GM12878 (cell line): ENCODE data around the gene CYTL1. TPM values are rescaled to one million over a fixed set of nuclear protein-coding genes. Genes with fewer than 3 reads are reported as not detected.
A peak's percentile ranks its signal among the peaks of the same experiment; 100 is the strongest.
"Not testable (repeated sequence)": the region's sequence is repeated elsewhere in the genome, so short reads cannot be mapped to it uniquely, and the experiment has no call there.

Source experiments
- ATAC-seq: fragments of 200-7000 bp; cut with Tn5 transposase; 3 replicates; pipeline ENCODE4 v1.9.1; 2020; ENCODE audit warnings: mild to moderate bottlenecking, moderate library complexity
- BruUV-seq: library from RNA; stranded (reverse); fragments of 400-500 nt; replicated peaks from 2 replicates; lab custom pipeline; 2021; lab: Mats Ljungman, UMichigan
- CTCF ChIA-PET: fragments of 300-600 bp; sonication (Branson Sonifier 250); formaldehyde crosslinking; extraction: SDS; loops from one replicate; lab custom pipeline; 2021; ENCODE audit warnings: inconsistent platforms; lab: Yijun Ruan, JAX
- POLR2A ChIA-PET: fragments of 350-600 bp; formaldehyde crosslinking; extraction: SDS; loops from one replicate; lab custom pipeline; 2021; ENCODE audit warnings: inconsistent platforms; lab: Charles Lee
- RAD21 ChIA-PET: fragments of 300-600 bp; sonication (Branson Sonifier 250); formaldehyde crosslinking; loops from one replicate; lab custom pipeline; 2023; ENCODE audit warnings: antibody characterized with exemption; ENCODE audit not compliant: unreplicated experiment; lab: Charles Lee
- SMC1A ChIA-PET: fragments of 300-600 bp; sonication (Branson Sonifier 250); formaldehyde crosslinking; loops from one replicate; lab custom pipeline; 2023; ENCODE audit not compliant: unreplicated experiment, uncharacterized antibody; lab: Charles Lee
- DNase-seq: peaks from one replicate; pipeline ENCODE4 v3.0.0-alpha.2; 2011; ENCODE audit warnings: low read depth, low spot score
- FAIRE-seq: peaks from 3 replicates; lab custom pipeline; 2011; peaks lifted over from hg19 to GRCh38; lab: Jason Lieb, UNC
- H2AFZ ChIP-seq: 2 replicates; pipeline ENCODE4 v1.6.0; 2011; ENCODE audit warnings: low read depth, low read length, control low read depth; ENCODE audit not compliant: control insufficient read depth
- H3K27ac ChIP-seq: 2 replicates; pipeline ENCODE4 v1.5.1; 2011; ENCODE audit warnings: control low read depth; ENCODE audit not compliant: control insufficient read depth, insufficient read depth
- H3K27me3 ChIP-seq, 2 experiments: replicated peaks in 1 of 2; 2 replicates each; pipeline versions ENCODE4 v1.6.0 to v1.6.1; 2011; ENCODE audit warnings: low read length in 1 of 2; ENCODE audit not compliant: control insufficient read depth in 2 of 2, insufficient read depth in 2 of 2
- H3K36me3 ChIP-seq, 2 experiments: 2 replicates each; pipeline ENCODE4 v1.5.1; 2011; ENCODE audit warnings: low read length in 1 of 2; ENCODE audit not compliant: control insufficient read depth in 2 of 2, insufficient read depth in 2 of 2
- H3K4me1 ChIP-seq: 2 replicates; pipeline ENCODE4 v1.6.1; 2011; ENCODE audit warnings: mild to moderate bottlenecking, low read length, moderate library complexity, mixed read lengths; ENCODE audit not compliant: control insufficient read depth, insufficient read depth
- H3K4me2 ChIP-seq: 2 replicates; pipeline ENCODE4 v1.6.0; 2011; ENCODE audit warnings: control low read depth; ENCODE audit not compliant: control insufficient read depth, insufficient read depth
- H3K4me3 ChIP-seq: fragments of 200-600 bp; sonication (generic); 2 replicates; pipeline ENCODE4 v1.5.1; 2016
- H3K79me2 ChIP-seq: 2 replicates; pipeline ENCODE4 v1.6.0; 2011; ENCODE audit warnings: low read length; ENCODE audit not compliant: control insufficient read depth, insufficient read depth
- H3K9ac ChIP-seq: 2 replicates; pipeline ENCODE4 v1.8.0; 2011; ENCODE audit warnings: low read length, control low read depth, mixed read lengths; ENCODE audit not compliant: control insufficient read depth, insufficient read depth
- H3K9me3 ChIP-seq: replicated peaks from 3 replicates; pipeline ENCODE4 v1.5.1; 2011; ENCODE audit warnings: mild to moderate bottlenecking, low read length; ENCODE audit not compliant: control insufficient read depth, insufficient read depth
- H4K20me1 ChIP-seq: 2 replicates; pipeline ENCODE4 v1.6.0; 2011; ENCODE audit not compliant: control insufficient read depth, insufficient read depth
- BACH1 ChIP-seq: fragments of 450-650 bp; IDR thresholded peaks from 2 replicates; pipeline ENCODE4 v1.6.1; 2017; ENCODE audit warnings: mild to moderate bottlenecking, borderline replicate concordance
- BMI1 ChIP-seq: fragments of 450-650 bp; IDR thresholded peaks from 2 replicates; pipeline ENCODE4 v1.6.1; 2016; ENCODE audit warnings: mild to moderate bottlenecking, moderate library complexity, borderline replicate concordance
- CHD2 ChIP-seq: IDR thresholded peaks from 2 replicates; pipeline ENCODE4 v1.6.1; 2011; ENCODE audit warnings: low read depth, low read length, improper control_type of control experiment, borderline replicate concordance
- CREB1 ChIP-seq: IDR thresholded peaks from 2 replicates; pipeline ENCODE4 v1.6.1; 2012; ENCODE audit warnings: low read depth, mild to moderate bottlenecking, inconsistent platforms
- MTA2 ChIP-seq: fragments of 450-650 bp; IDR thresholded peaks from 2 replicates; pipeline ENCODE4 v1.6.1; 2016; ENCODE audit warnings: low read depth, mild to moderate bottlenecking, moderate library complexity
- NFIC ChIP-seq: IDR thresholded peaks from 2 replicates; pipeline ENCODE4 v1.6.1; 2012; ENCODE audit warnings: low read depth, mild to moderate bottlenecking, inconsistent platforms, low read length, moderate library complexity
- NFYA ChIP-seq: IDR thresholded peaks from 2 replicates; pipeline ENCODE4 v1.6.1; 2011; ENCODE audit warnings: low read depth, mild to moderate bottlenecking, low read length, improper control_type of control experiment, borderline replicate concordance
- NFYB ChIP-seq: IDR thresholded peaks from 2 replicates; pipeline ENCODE4 v1.6.1; 2011; ENCODE audit warnings: low read depth, mild to moderate bottlenecking, low read length, improper control_type of control experiment, moderate library complexity; ENCODE audit not compliant: insufficient read depth
- PML ChIP-seq: IDR thresholded peaks from 2 replicates; pipeline ENCODE4 v1.6.1; 2012; ENCODE audit warnings: low read length, inconsistent platforms
- SIX5 ChIP-seq: IDR thresholded peaks from 2 replicates; pipeline ENCODE4 v1.6.1; 2011; ENCODE audit warnings: mild to moderate bottlenecking, low read depth, low read length, moderate library complexity; ENCODE audit not compliant: severe bottlenecking
- SMC3 ChIP-seq: IDR thresholded peaks from 2 replicates; pipeline ENCODE4 v1.6.1; 2011; ENCODE audit warnings: low read length, improper control_type of control experiment, borderline replicate concordance
- SP1 ChIP-seq: IDR thresholded peaks from one replicate; pipeline ENCODE4 v1.6.1; 2011; ENCODE audit warnings: low read depth, low read length
- SPI1 ChIP-seq: IDR thresholded peaks from 2 replicates; pipeline ENCODE4 v1.6.1; 2011; ENCODE audit warnings: low read depth, mild to moderate bottlenecking, low read length, moderate library complexity, borderline replicate concordance; ENCODE audit not compliant: insufficient read depth
- STAT3 ChIP-seq: IDR thresholded peaks from 2 replicates; pipeline ENCODE4 v1.6.1; 2011; ENCODE audit warnings: low read depth, low read length, improper control_type of control experiment
- ZNF24 ChIP-seq: fragments of 450-650 bp; IDR thresholded peaks from 2 replicates; pipeline ENCODE4 v1.6.1; 2017; ENCODE audit warnings: antibody characterized with exemption, mild to moderate bottlenecking
- WGBS: methylation state at CpG from one replicate; pipeline ENCODE4 v1.1.6; 2016; ENCODE audit warnings: low lambda C conversion rate; ENCODE audit not compliant: insufficient replicate concordance, insufficient coverage; ENCODE audit errors: missing lambda C conversion rate; 5-methylcytosine and 5-hydroxymethylcytosine counted together
- in situ Hi-C: fragments of 300-500 bp; cut with MboI; formaldehyde crosslinking; loops from 9 replicates; pipeline ENCODE4 v1.14.3; 2018; ENCODE audit warnings: mixed read lengths
- intact Hi-C: fragments of 100-400 bp; cut with micrococcal nuclease; formaldehyde crosslinking; loops from one replicate; pipeline ENCODE4 v1.14.2; 2022; ENCODE audit not compliant: unreplicated experiment
- polyA plus RNA-seq, 11 experiments: library from polyadenylated mRNA; depleted of rRNA in 4 of 11; unstranded in 6 of 11; stranded (reverse) in 5 of 11; fragments of >200 nt; fragmentation: Nextera tagmentation in 4 of 11; fragmentation: Illumina TruSeq in 1 of 11; extraction: Ambion mirVana in 4 of 11; extraction: Trizol in 1 of 11; gene quantifications; 1 replicate in 1 of 11; 2 replicates in 10 of 11; pipeline versions ENCODE4 v1.2.1 to v1.2.3, GENCODE V29; 2011 to 2016; ENCODE audit warnings: inconsistent platforms in 2 of 11, missing spikeins in 2 of 11, low read depth in 1 of 11
- total RNA-seq, 4 experiments: library from RNA; depleted of rRNA in 3 of 4; stranded (reverse); fragments of >200 nt in 3 of 4; fragmentation: Illumina TruSeq in 1 of 4; extraction: Trizol in 1 of 4; gene quantifications; 2 replicates each; pipeline versions ENCODE4 v1.2.1 to v1.2.3, GENCODE V29; 2013 to 2021
- TF ChIP-seq, protein P1 (sequence below): IDR thresholded peaks from 2 replicates; pipeline ENCODE4 v1.6.1; 2011; ENCODE audit warnings: borderline replicate concordance, low read depth, mild to moderate bottlenecking, moderate library complexity, mixed read lengths, low read length; ENCODE audit not compliant: insufficient read depth; ENCODE audit errors: extremely low read length
- TF ChIP-seq, protein P2 (sequence below): fragments of 150-350 bp; IDR thresholded peaks from 2 replicates; pipeline ENCODE4 v1.6.1; 2014; ENCODE audit warnings: mild to moderate bottlenecking, low read depth, low read length

Gene CYTL1
- total and polyA plus RNA-seq, 10 of the 15 experiments (the other 5 are each of a cell fraction or from before 2014, with no cell fraction given), result not detected

DNA sequence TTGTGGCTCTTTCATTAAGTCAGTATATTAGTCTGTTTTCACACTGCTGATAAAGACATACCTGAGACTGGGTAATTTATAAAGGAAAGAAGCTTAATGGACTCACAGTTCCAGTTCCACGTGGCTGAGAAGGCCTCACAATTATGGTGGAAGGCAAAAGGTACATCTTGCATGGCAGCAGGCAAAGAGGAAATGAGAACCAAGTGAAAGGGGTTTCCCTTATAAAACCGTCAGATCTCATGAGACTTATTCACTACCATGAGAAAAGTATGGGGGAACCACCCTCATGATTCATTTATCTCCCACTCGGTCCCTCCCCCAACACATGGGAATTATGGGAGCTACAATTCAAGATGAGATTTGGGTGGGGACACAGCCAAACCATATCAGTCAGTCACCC lies 47.7 kb upstream of the CYTL1 start:
- WGBS, result 3% methylated on average over 3 of the region's 3 CpGs
- H4K20me1 ChIP-seq, H3K27me3 ChIP-seq, BruUV-seq, H3K9me3 ChIP-seq, ATAC-seq, H3K4me1 ChIP-seq, H3K4me3 ChIP-seq, H3K79me2 ChIP-seq, RAD21 ChIA-PET, H3K9ac ChIP-seq, intact Hi-C loops, CTCF ChIA-PET, POLR2A ChIA-PET, SMC1A ChIA-PET, DNase-seq, H2AFZ ChIP-seq, H3K27ac ChIP-seq, FAIRE-seq, H3K36me3 ChIP-seq, in situ Hi-C loops, H3K4me2 ChIP-seq: not testable (repeated sequence)
- peak; percentile 32; the same call in 1 of the 2 replicates for TF ChIP-seq SPI1

DNA sequence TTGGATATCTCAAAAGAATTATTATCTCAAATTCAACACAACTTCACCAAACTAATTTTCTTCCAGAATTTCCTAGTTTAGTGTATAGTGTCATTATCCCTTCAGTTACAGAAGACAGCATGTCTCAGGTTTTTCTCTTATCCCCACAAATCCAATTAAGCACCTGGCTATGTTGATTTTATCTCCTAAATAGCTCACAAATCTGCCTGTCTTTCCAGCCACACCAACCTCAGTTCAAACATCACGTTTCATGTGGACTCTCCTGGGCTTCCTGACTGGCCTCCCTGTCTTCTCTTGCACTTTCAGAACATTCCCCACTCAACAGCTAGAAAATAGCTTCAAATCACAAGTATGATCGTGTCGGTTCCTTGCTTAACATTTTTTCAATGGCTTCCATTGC lies 46.8 kb upstream of the CYTL1 start:
- Histone ChIP-seq H4K20me1 (no peaks in the 10 kb centered on the region), H3K9ac (no peak overlapping the region), H3K4me1 (no peaks in the 10 kb centered on the region), H3K27ac (no peak overlapping the region), H3K79me2 (no peaks in the 10 kb centered on the region), H3K4me2 (no peak overlapping the region), H3K36me3 (no peaks in the 10 kb centered on the region), H3K27me3 (no peaks in the 10 kb centered on the region), H3K4me3 (no peak overlapping the region), H3K9me3 (peaks cover 2% of the 10 kb centered on the region; the same call in 2 of the 3 replicates), H2AFZ (no peak overlapping the region)
- POLR2A ChIA-PET, result no interaction called here
- no TSS peak for BruUV-seq
- no peak for DNase-seq
- RAD21 ChIA-PET, result no interaction called here
- CTCF ChIA-PET, result no interaction called here
- 0% methylated on average over 3 of the region's 3 CpGs for WGBS
- in situ Hi-C loops (no loop called here), intact Hi-C loops (no loop called here)
- ATAC-seq, result no peak
- SMC1A ChIA-PET, result no interaction called here
- FAIRE-seq, result no peak
- TF ChIP-seq MTA2 (no peak), STAT3 (no peak), NFYB (no peak), SP1 (no peak), CHD2 (no peak), NFYA (no peak), PML (no peak), BACH1 (no peak), NFIC (no peak), ZNF24 (no peak), CREB1 (no peak), SMC3 (no peak), SIX5 (no peak), BMI1 (no peak)
- TF ChIP-seq, protein P1, sequence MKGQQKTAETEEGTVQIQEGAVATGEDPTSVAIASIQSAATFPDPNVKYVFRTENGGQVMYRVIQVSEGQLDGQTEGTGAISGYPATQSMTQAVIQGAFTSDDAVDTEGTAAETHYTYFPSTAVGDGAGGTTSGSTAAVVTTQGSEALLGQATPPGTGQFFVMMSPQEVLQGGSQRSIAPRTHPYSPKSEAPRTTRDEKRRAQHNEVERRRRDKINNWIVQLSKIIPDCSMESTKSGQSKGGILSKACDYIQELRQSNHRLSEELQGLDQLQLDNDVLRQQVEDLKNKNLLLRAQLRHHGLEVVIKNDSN, result no peak
- TF ChIP-seq, protein P2, sequence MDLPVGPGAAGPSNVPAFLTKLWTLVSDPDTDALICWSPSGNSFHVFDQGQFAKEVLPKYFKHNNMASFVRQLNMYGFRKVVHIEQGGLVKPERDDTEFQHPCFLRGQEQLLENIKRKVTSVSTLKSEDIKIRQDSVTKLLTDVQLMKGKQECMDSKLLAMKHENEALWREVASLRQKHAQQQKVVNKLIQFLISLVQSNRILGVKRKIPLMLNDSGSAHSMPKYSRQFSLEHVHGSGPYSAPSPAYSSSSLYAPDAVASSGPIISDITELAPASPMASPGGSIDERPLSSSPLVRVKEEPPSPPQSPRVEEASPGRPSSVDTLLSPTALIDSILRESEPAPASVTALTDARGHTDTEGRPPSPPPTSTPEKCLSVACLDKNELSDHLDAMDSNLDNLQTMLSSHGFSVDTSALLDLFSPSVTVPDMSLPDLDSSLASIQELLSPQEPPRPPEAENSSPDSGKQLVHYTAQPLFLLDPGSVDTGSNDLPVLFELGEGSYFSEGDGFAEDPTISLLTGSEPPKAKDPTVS, result no peak
